HG02798 (cell line): Measurements from ENCODE around the gene RAMACL.
"Not testable (repeated sequence)": the region's sequence is repeated elsewhere in the genome, so short reads cannot be mapped to it uniquely, and the experiment has no call there.

ENCODE experiments used
- ATAC-seq: cut with Tn5 transposase; IDR thresholded peaks from one replicate; pipeline ENCODE4 v1.9.1; 2021; ENCODE audit warnings: mild to moderate bottlenecking; ENCODE audit not compliant: unreplicated experiment, poor library complexity

Gene RAMACL

DNA sequence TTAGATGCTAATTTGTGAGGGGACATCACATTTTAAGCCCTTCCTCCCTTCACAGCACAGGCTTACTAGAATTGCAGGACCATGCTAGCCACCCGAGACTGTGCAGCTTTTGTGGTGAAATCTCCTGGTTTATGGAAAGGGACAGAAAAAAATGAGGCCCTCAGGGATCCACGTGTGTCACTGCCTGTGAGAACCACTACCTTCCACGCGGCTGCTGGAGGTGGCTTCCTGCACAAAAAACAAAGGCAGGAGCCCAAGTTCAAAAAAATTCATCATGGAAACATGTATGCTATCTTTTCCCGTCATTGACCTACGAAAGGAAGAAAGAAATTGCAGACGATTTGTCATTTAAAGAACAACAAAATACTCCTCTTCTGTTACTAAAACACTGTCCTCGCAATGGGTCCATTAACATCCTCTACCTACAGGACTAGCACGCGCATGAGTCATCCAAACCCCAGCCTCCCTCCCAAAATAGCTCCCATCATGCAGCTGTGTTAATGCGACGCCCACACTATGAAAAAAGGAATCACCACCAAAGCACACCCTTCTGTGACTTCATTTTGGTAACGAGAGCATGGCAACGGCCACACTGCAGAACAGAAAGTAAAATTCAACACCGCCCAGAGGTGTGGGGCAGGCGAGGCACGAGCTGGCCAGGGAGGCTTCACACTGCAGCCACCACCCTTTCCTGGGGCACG lies 45.7 kb downstream of the RAMACL start:
- ATAC-seq = peak; percentile 96

DNA sequence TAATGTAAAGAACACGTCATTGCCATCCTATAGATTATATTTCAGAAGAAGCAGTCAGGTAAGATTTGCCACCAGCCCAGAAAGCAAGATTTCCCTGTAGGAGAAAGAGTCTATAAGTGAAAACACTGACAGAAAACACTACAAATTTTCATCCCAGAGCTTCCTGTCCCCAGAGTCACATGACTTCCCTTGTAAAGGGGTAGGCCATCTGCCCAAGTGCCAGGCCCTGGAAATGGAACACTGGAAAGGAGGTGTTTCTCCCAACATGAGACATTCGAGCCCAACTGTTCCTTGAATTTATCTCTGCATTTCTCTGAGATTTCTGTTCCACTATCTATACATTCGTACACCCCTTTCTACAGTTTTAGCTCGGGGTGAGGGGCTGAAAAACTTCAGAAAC lies 46.9 kb downstream of the RAMACL start:
- no peak for ATAC-seq

- not testable (repeated sequence) for ATAC-seq
Measured at GRCh38 chr6:166539011-166539385, 47.5 kb downstream of the RAMACL start.

- ATAC-seq = no peak
Measured at GRCh38 chr6:166538297-166539010, 48.0 kb downstream of the RAMACL start.

DNA sequence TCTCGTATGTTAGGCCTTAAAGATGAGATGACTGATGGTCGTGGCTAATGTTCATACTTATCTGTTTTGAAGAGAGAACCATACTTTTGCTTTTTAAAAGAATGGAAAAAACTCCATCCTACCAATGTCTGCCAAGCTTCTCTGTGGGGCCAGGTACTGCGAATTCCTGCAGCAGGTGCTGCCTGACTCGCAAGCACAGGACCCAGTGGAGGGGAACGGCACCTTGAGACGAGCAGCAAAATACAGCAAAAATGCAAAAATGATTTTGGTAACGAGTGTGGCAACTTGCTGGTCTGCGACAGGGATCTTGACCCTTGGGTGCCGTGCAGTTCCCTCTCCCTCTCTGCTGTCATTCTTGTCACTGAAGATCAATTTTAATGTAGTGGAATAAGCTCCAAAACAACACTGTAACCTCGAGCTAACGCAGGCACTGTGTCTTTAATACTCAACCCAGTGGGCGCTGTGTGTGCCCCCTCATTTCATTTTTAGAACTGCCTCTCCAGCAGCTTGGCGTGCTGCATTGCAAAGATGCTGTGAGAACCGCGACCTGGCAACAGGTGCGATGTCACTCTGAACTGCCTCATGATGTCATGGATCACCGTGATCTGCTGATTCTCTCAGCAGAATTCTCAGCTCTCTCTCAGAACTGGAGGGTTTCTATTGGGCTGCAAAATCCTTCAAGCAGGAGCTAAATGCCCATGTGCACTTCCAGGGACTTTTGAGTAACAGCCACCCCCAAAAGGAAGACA lies 51.6 kb downstream of the RAMACL start:
- ATAC-seq = no peak

GRCh38 chr6:166533205-166533824 lies 53.2 kb downstream of the RAMACL start:
- no peak for ATAC-seq
